ENCODE results near the gene RHCG. TPM values are rescaled to one million over a fixed set of nuclear protein-coding genes. Genes with fewer than 3 reads are reported as not detected.

The RHCG gene
- total RNA-seq, 1 experiment from 2014 or later: 3.0 TPM

DNA sequence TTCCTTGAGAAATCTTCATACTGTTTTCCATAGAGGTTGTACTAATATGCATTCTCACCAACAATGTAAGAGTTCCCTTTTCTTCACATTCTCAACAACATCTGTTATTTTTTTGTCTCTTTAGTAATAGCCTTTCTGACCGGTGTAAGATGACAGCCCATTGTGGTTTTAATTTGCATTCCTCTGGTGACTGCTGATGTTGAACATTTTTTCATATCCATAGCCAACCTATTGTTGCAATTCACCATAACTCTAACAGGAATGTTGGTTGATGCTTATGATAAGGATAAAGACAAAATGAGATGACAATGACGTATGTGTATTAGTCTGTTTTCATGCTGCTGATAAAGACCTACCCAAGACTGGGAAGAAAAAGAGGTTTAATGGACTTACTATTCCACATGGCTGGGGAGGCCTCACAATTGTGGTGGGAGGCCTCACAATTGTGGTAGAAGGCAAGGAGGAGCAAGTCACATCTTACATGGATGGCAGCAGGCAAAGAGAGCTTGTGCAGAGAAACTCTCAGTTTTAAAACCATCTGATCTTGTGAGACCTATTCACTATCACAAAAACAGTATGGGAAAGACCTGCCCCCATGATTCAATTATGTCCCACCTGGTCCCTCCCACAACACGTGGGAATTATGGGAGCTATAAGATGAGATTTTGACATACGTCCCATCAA is 37.6 kb upstream of the RHCG start:
- ChIA-PET POLR2A (no interaction called here), CTCF (no interaction called here)
- Histone ChIP-seq H3K27me3 (ENCODE audit: control insufficient read depth, insufficient read depth, low read length) (no peaks in the 10 kb centered on the region), H3K27ac (ENCODE audit: low read length) (no peak overlapping the region), H3K4me3 (ENCODE audit: low read depth in 2 of 2, low read length in 2 of 2) (no peak overlapping the region), H3K4me1 (ENCODE audit: control insufficient read depth, insufficient read depth, low read length) (no peaks in the 10 kb centered on the region), H3K36me3 (ENCODE audit: control insufficient read depth, insufficient read depth, low read length) (no peaks in the 10 kb centered on the region), H3K9me3 (ENCODE audit: control insufficient read depth, insufficient read depth, low read depth, low read length) (peaks cover 5% of the 10 kb centered on the region; the same call in 1 of the 2 replicates)
- ATAC-seq (no peak), DNase-seq (ENCODE audit: low read depth, low spot score) (no peak)
- TF ChIP-seq POLR2AphosphoS5 (IDR thresholded peaks at IDR 0.05; ENCODE audit: low read depth, low read length): no peak
- no peak for TF ChIP-seq REST (IDR thresholded peaks at IDR 0.05; ENCODE audit: insufficient read depth in 1 of 2, low read depth in 2 of 2, low read length in 1 of 2)
- no peak for TF ChIP-seq TCF7L2 (IDR thresholded peaks at IDR 0.05; ENCODE audit: low read depth, low read length)
- no peak for TF ChIP-seq CTCF (IDR thresholded peaks at IDR 0.05)
- no peak for TF ChIP-seq SIN3A (IDR thresholded peaks at IDR 0.05; ENCODE audit: borderline replicate concordance, insufficient read depth, low read depth, low read length)
- intact Hi-C loops (cut with micrococcal nuclease; ENCODE audit: unreplicated experiment) (no loop called here), in situ Hi-C loops (cut with HindIII; ENCODE audit: low pct_unique_long_range_greater_than_20kb, low sequenced_read_pairs) (no loop called here)
- BruUV-seq (replicated peaks): no TSS peak

DNA sequence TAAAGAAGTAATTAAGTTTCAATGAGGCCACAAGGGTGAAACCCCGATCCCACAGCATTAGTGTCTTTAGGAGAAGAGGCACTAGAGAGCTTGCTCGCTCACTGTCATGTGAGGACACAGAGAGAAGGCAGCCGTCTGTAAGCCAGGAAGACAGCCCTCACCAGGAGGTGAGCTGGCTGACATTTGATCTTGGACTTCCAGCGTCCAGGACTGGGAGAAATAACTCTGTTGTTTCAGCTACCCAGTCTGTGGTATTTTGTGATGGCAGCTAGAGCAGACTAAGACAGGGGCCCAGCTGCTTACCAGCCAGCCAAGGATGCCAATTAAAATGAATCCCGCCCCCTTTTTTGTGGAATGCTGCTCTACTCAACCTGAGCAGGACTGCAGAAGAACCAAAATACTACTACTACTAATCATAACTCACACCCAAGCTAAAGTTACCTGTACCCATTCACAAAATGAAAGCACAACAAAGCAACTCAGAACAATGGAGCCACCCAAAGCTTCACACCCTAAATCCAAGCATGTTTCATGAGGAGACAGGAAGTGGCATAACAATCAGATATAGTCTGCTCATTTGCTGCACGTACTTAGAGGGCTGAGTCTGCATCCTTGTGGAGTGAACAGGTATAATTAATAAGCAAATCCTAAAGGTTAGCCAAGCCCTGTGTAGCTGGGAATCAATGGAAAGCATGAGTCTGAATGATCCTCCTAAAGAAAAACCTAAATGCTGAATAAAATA is 35.6 kb upstream of the RHCG start:
- Histone ChIP-seq H3K9me3 (ENCODE audit: control insufficient read depth, insufficient read depth, low read depth, low read length) (no peaks in the 10 kb centered on the region), H3K4me3 (ENCODE audit: low read depth in 2 of 2, low read length in 2 of 2) (no peak overlapping the region), H3K36me3 (ENCODE audit: control insufficient read depth, insufficient read depth, low read length) (no peaks in the 10 kb centered on the region), H3K27ac (ENCODE audit: low read length) (no peak overlapping the region), H3K4me1 (ENCODE audit: control insufficient read depth, insufficient read depth, low read length) (no peaks in the 10 kb centered on the region), H3K27me3 (ENCODE audit: control insufficient read depth, insufficient read depth, low read length) (no peaks in the 10 kb centered on the region)
- no peak for TF ChIP-seq POLR2AphosphoS5 (IDR thresholded peaks at IDR 0.05; ENCODE audit: low read depth, low read length)
- no peak for TF ChIP-seq REST (IDR thresholded peaks at IDR 0.05; ENCODE audit: insufficient read depth in 1 of 2, low read depth in 2 of 2, low read length in 1 of 2)
- no peak for TF ChIP-seq SIN3A (IDR thresholded peaks at IDR 0.05; ENCODE audit: borderline replicate concordance, insufficient read depth, low read depth, low read length)
- in situ Hi-C loops (cut with HindIII; ENCODE audit: low pct_unique_long_range_greater_than_20kb, low sequenced_read_pairs): no loop called here
- intact Hi-C loops (cut with micrococcal nuclease; ENCODE audit: unreplicated experiment): no loop called here
- POLR2A ChIA-PET: no interaction called here
- CTCF ChIA-PET: no interaction called here
- DNase-seq (ENCODE audit: low read depth, low spot score) (no peak), ATAC-seq (no peak)
- no TSS peak for BruUV-seq (replicated peaks)
